Fibroblast of lung (primary cell): ENCODE data around the gene ACD. TPM values are rescaled to one million over a fixed set of nuclear protein-coding genes. Genes with fewer than 3 reads are reported as not detected.

Source experiments
- DNase-seq, 2 donors: peaks; one replicate each; pipeline versions ENCODE4 v3.0.0 to v3.0.0-alpha.2; 2010; ENCODE audit warnings: low read depth in 2 of 2
- H2AFZ ChIP-seq: 2 replicates; pipeline ENCODE4 v1.5.1; 2012; ENCODE audit warnings: low read length, control low read depth, inconsistent platforms
- H3K27ac ChIP-seq: 2 replicates; pipeline ENCODE4 v1.5.1; 2011; ENCODE audit warnings: low read length, control low read depth; ENCODE audit not compliant: insufficient read depth
- H3K27me3 ChIP-seq: 2 replicates; pipeline ENCODE4 v1.5.1; 2011; ENCODE audit warnings: mild to moderate bottlenecking, low read length; ENCODE audit not compliant: control insufficient read depth, insufficient read depth
- H3K36me3 ChIP-seq: 2 replicates; pipeline ENCODE4 v1.5.1; 2011; ENCODE audit warnings: low read length; ENCODE audit not compliant: control insufficient read depth, insufficient read depth
- H3K4me1 ChIP-seq: 2 replicates; pipeline ENCODE4 v1.5.1; 2011; ENCODE audit warnings: low read length; ENCODE audit not compliant: control insufficient read depth, insufficient read depth; ENCODE audit errors: extremely low read depth
- H3K4me2 ChIP-seq: 2 replicates; pipeline ENCODE4 v1.5.1; 2011; ENCODE audit warnings: low read length, control low read depth; ENCODE audit not compliant: insufficient read depth; ENCODE audit errors: extremely low read depth
- H3K4me3 ChIP-seq, 4 experiments: fragments of 200-600 bp in 1 of 4; sonication (generic) in 1 of 4; replicated peaks in 1 of 4; 2 replicates each; pipeline ENCODE4 v1.5.1; 2011 to 2016; ENCODE audit warnings: low read length in 4 of 4, low read depth in 3 of 4, mild to moderate bottlenecking in 3 of 4, control low read depth in 2 of 4, inconsistent platforms in 1 of 4, mixed read lengths in 1 of 4; ENCODE audit not compliant: insufficient read depth in 1 of 4; ENCODE audit errors: control extremely low read depth in 1 of 4
- H3K79me2 ChIP-seq: 2 replicates; pipeline ENCODE4 v1.5.1; 2012; ENCODE audit warnings: mild to moderate bottlenecking, low read length, inconsistent platforms; ENCODE audit not compliant: control insufficient read depth, insufficient read depth
- H3K9ac ChIP-seq: 2 replicates; pipeline ENCODE4 v1.5.1; 2011; ENCODE audit warnings: mild to moderate bottlenecking, low read length, control low read depth; ENCODE audit not compliant: insufficient read depth
- H3K9me3 ChIP-seq: 2 replicates; pipeline ENCODE4 v1.5.1; 2012; ENCODE audit warnings: low read depth, low read length; ENCODE audit not compliant: control insufficient read depth, insufficient read depth
- H4K20me1 ChIP-seq: 2 replicates; pipeline ENCODE4 v1.5.1; 2011; ENCODE audit warnings: low read length; ENCODE audit not compliant: control insufficient read depth, insufficient read depth; ENCODE audit errors: extremely low read depth
- EZH2 ChIP-seq: IDR thresholded peaks from 2 replicates; pipeline ENCODE4 v1.5.1; 2012; ENCODE audit warnings: low read length, control low read depth, mild to moderate bottlenecking; ENCODE audit errors: missing control alignments
- polyA plus RNA-seq, 2 donors: library from polyadenylated mRNA; depleted of rRNA in 1 of 2; stranded (reverse) in 1 of 2; unstranded in 1 of 2; fragments of >200 nt; gene quantifications; 2 replicates each; pipeline ENCODE4 v1.2.1, GENCODE V29; 2011 to 2012; ENCODE audit warnings: missing spikeins in 1 of 2
- total RNA-seq: library from RNA; depleted of rRNA; stranded (reverse); fragments of >200 nt; gene quantifications from 2 replicates; pipeline ENCODE4 v1.2.1, GENCODE V29; 2014
- TF ChIP-seq, protein P1 (sequence below), 2 donors: IDR thresholded peaks in 1 of 2; conservative IDR thresholded peaks in 1 of 2; 1 replicate in 1 of 2; 2 replicates in 1 of 2; pipeline ENCODE4 v1.5.1; 2011 to 2012; ENCODE audit warnings: low read length in 2 of 2, control low read depth in 1 of 2, inconsistent platforms in 1 of 2, low read depth in 1 of 2, mild to moderate bottlenecking in 1 of 2

ACD gene
- total and polyA plus RNA-seq, 2 donors (not counting 1 experiment from before 2014, with no cell fraction given), result 7.9 to 9.2 TPM

DNA sequence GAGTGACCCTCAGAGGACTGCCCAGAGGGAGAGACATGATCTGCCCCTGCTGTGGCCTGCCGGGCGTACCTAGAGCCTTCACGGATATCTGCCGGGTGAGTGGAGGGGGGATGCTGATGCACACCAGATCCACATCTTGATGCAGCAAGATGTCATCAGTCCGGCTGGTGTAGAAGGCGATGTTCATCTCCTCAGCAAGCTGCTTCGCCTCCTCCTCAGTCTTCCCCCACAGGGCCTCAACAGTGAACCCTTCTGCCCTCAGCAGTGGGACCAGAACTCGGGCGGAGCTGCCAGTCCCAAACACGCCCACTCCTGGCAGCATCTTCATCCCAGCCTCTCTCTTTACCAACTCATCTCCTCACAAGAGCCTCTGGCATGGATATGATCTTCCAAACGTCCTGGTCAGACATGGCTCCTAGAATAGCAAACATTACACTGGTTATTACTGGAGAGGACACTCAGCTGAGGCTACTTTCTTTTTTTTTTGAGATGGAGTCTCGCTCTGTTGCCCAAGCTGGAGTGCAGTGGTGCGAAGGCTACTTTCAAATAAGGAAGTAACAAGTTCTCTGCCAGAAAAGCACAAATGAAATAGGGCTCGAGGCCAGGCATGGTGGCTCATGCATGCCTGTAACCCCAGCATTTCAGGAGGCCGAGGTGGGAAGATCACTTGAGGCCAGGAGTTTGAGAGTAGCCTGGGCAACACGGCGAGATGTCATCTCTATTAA lies 25.5 kb upstream of the ACD start:
- no peaks in the 10 kb centered on the region for H3K4me1 ChIP-seq
- no peak overlapping the region for H2AFZ ChIP-seq
- no peaks in the 10 kb centered on the region for H3K79me2 ChIP-seq
- TF ChIP-seq, protein P1, sequence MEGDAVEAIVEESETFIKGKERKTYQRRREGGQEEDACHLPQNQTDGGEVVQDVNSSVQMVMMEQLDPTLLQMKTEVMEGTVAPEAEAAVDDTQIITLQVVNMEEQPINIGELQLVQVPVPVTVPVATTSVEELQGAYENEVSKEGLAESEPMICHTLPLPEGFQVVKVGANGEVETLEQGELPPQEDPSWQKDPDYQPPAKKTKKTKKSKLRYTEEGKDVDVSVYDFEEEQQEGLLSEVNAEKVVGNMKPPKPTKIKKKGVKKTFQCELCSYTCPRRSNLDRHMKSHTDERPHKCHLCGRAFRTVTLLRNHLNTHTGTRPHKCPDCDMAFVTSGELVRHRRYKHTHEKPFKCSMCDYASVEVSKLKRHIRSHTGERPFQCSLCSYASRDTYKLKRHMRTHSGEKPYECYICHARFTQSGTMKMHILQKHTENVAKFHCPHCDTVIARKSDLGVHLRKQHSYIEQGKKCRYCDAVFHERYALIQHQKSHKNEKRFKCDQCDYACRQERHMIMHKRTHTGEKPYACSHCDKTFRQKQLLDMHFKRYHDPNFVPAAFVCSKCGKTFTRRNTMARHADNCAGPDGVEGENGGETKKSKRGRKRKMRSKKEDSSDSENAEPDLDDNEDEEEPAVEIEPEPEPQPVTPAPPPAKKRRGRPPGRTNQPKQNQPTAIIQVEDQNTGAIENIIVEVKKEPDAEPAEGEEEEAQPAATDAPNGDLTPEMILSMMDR (conservative IDR thresholded peaks at IDR 0.05 in 1 of 2, IDR thresholded peaks at IDR 0.05 in 1 of 2; ENCODE audit: low read depth in 1 of 2, low read length in 2 of 2), result no peak
- TF ChIP-seq EZH2, result no peak
- no peak overlapping the region for H3K4me2 ChIP-seq
- H3K27ac ChIP-seq, result no peak overlapping the region
- DNase-seq, result no peak
- no peak overlapping the region for H3K9ac ChIP-seq
- H3K9me3 ChIP-seq, result no peaks in the 10 kb centered on the region
- no peak overlapping the region for H3K4me3 ChIP-seq
- no peaks in the 10 kb centered on the region for H3K27me3 ChIP-seq
- H3K36me3 ChIP-seq, result peaks cover 4% of the 10 kb centered on the region
- no peaks in the 10 kb centered on the region for H4K20me1 ChIP-seq

DNA sequence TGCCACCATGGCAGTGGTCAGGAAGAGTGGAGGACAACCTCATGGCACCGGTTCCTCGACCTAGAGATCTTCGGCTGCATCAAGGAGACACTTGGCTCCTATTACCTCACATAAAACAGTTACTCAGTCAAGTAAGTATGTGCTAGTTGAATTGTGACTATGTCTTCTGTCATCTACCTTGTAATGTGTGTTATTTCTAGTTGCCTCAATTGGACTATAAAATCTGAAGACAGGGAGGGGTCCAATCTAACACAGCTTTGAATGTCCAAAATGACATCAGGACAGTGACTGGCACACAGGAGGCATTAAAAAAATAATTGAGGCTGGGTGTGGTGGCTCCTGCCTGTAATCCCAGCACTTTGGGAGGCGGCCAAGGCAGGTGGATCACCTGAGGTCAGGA lies 23.7 kb upstream of the ACD start:
- Histone ChIP-seq H3K9me3 (no peaks in the 10 kb centered on the region), H2AFZ (no peak overlapping the region), H3K4me2 (no peak overlapping the region), H3K9ac (no peak overlapping the region), H3K4me3 (no peak overlapping the region), H3K27ac (no peak overlapping the region), H3K79me2 (no peaks in the 10 kb centered on the region), H4K20me1 (no peaks in the 10 kb centered on the region), H3K27me3 (no peaks in the 10 kb centered on the region), H3K4me1 (no peaks in the 10 kb centered on the region), H3K36me3 (peaks cover 4% of the 10 kb centered on the region)
- TF ChIP-seq, protein P1 (conservative IDR thresholded peaks at IDR 0.05 in 1 of 2, IDR thresholded peaks at IDR 0.05 in 1 of 2; ENCODE audit: low read depth in 1 of 2, low read length in 2 of 2), result no peak
- TF ChIP-seq EZH2, result no peak
- no peak for DNase-seq

DNA sequence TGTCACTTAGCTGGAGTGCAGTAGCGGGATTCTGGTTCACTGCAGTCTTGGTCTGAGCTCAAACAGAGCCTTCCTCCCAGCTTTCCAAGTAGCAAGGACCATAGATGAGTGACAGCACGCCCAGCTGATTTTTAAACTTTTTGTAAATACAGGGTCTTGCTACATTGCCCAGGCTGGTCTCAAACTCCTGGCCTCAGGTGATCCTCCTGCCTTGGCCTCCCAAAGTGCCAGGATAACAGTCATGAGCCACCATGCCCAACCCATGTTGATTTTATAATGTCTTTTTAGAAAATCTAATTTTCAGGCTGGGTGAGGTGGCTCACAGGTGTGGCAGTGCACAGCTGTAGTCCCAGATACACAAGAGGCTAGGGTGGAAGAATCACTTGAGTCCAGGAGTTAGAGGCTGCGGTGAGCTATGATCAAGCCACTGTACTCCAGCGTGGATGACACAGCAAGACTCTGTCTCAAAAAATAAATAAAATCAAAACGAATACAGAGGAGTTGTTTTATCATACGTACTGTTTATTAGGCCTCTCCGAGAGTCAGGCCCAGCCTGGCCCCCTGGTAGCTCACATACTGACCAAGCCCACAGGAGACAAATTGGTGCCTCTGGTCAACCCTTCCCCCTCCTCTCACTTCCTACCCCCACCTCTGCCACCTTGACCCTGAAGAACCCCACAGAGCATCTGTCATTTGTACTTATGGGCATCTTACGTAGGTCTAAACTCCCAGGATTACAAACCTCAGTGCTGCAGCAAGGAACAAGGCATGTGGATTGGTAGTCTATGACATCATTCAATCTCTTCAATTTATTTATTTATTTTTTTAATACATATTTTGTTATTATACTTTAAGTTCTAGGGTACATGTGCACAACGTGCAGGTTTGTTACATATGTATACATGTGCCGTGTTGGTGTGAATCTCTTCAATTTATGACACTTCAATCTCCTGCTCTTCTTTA lies 20.2 kb upstream of the ACD start:
- Histone ChIP-seq H3K36me3 (peaks cover 5% of the 10 kb centered on the region), H3K9me3 (no peaks in the 10 kb centered on the region), H3K9ac (no peak overlapping the region), H3K4me2 (no peak overlapping the region), H2AFZ (no peak overlapping the region), H3K27me3 (no peaks in the 10 kb centered on the region), H3K27ac (no peak overlapping the region), H3K4me1 (no peaks in the 10 kb centered on the region), H3K4me3 (no peak overlapping the region), H4K20me1 (no peaks in the 10 kb centered on the region), H3K79me2 (no peaks in the 10 kb centered on the region)
- TF ChIP-seq, protein P1 (conservative IDR thresholded peaks at IDR 0.05 in 1 of 2, IDR thresholded peaks at IDR 0.05 in 1 of 2; ENCODE audit: low read depth in 1 of 2, low read length in 2 of 2), result no peak
- no peak for TF ChIP-seq EZH2
- DNase-seq, result no peak
